Right lobe of liver (tissue), 6 donors: ENCODE measurements around the gene PPFIA4. TPM values are rescaled to one million over a fixed set of nuclear protein-coding genes. Genes with fewer than 3 reads are reported as not detected.

Experiments
- ATAC-seq, 4 donors: fragments of 200-7000 bp; cut with Tn5 transposase; one replicate each; pipeline ENCODE4 v1.9.1; 2020; ENCODE audit warnings: mild to moderate bottlenecking in 4 of 4, moderate library complexity in 4 of 4
- DNase-seq, 3 donors: peaks; one replicate each; pipeline ENCODE4 v3.0.0-alpha.2; 2020
- H3K27ac ChIP-seq, 3 donors: fragments of 200-600 bp; one replicate each; pipeline ENCODE4 v1.8.0; 2022
- H3K27me3 ChIP-seq, 2 donors: fragments of 200-600 bp; one replicate each; pipeline ENCODE4 v1.8.0; 2022
- H3K36me3 ChIP-seq, 4 donors: fragments of 200-600 bp; sonication (generic) in 1 of 4; one replicate each; pipeline versions ENCODE4 v1.5.1 to v1.8.0; 2017 to 2022; ENCODE audit warnings: control low read depth in 1 of 4
- H3K4me1 ChIP-seq, 4 donors: fragments of 200-600 bp; sonication (generic) in 1 of 4; one replicate each; pipeline versions ENCODE4 v1.5.1 to v1.8.0; 2017 to 2022; ENCODE audit warnings: control low read depth in 1 of 4
- H3K4me3 ChIP-seq, 3 donors: fragments of 200-600 bp; one replicate each; pipeline ENCODE4 v1.8.0; 2022
- H3K9me3 ChIP-seq, 4 donors: fragments of 200-600 bp; sonication (generic) in 1 of 4; one replicate each; pipeline versions ENCODE4 v1.5.1 to v1.8.0; 2017 to 2022; ENCODE audit warnings: control low read depth in 1 of 4
- POLR2A ChIP-seq: fragments of 450-650 bp; IDR thresholded peaks from one replicate; pipeline ENCODE4 v1.6.1; 2017; ENCODE audit warnings: antibody characterized with exemption, mild to moderate bottlenecking
- WGBS: methylation state at CpG from one replicate; pipeline ENCODE4 v1.1.6; 2018; ENCODE audit warnings: low coverage, low lambda C conversion rate; ENCODE audit not compliant: insufficient coverage; ENCODE audit errors: missing lambda C conversion rate; 5-methylcytosine and 5-hydroxymethylcytosine counted together
- intact Hi-C, 2 donors: fragments of 100-400 bp; cut with DNase I; formaldehyde crosslinking; loops; one replicate each; pipeline versions ENCODE4 v1.11.2 to v1.14.1; 2022
- total RNA-seq, 6 experiments: library from RNA; depleted of rRNA in 2 of 6; stranded (reverse); fragments of >200 nt in 2 of 6; fragmentation: NEBNext Ultra II Directional in 3 of 6; extraction: Animal tissue kit (Norgen Biotek cat#: 25700) in 3 of 6; gene quantifications; one replicate each; pipeline versions ENCODE4 v1.1.0 to v1.2.4, GENCODE V29; 2016 to 2023
- TF ChIP-seq, protein P1 (sequence below), 4 donors: fragments of 200-600 bp in 3 of 4; fragments of 450-650 bp in 1 of 4; IDR thresholded peaks; one replicate each; pipeline versions ENCODE4 v1.5.1 to v1.8.0; 2016 to 2022; ENCODE audit warnings: antibody characterized with exemption in 4 of 4, mild to moderate bottlenecking in 2 of 4
- donor health status: DM: no; HTN: yes; CAD: no.
- donor health status: DM: no; HTN: no; CAD: no.
- donor health status: DM: no; HTN: no; CAD: no.
- donor health status: DM: no; HTN: yes; CAD: no.
- donor health status: DM: no; HTN: yes; CAD: no.

Gene PPFIA4
- total RNA-seq, 6 experiments from 2014 or later = 0.18 to 5.5 (median 0.49) TPM; not detected in 1

DNA sequence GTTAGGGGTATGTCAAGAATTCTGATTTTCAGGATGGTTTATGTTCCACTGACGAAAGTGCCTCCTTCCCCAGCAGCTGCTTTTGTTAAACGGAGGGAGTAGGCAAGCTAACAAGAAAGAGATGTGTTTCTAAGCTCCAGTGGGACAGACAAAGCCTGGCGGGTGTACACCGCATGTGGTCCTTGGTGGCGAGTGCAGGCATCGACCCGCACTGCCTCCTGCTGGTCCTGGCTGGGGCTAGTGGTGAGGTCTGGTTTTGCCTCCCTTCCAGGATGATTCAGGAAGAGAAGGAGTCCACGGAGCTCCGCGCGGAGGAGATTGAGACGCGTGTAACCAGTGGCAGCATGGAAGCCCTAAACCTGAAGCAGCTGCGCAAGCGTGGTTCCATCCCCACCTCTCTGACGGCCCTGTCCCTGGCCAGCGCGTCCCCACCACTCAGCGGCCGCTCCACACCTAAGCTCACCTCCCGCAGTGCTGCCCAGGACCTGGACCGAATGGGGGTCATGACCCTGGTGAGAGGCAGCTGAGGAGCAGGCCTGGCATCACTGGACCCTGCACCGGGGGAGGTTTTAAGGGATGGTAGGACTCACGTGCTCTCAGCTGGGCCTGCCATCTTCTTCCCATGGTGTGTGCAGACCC, 29.0 kb downstream of the PPFIA4 start:
- no peaks in the 10 kb centered on the region for H3K9me3 ChIP-seq
- DNase-seq = peak in 1 of 3 donors; percentile 45
- H3K36me3 ChIP-seq = no peaks in the 10 kb centered on the region
- no peak for ATAC-seq
- no peak overlapping the region for H3K4me3 ChIP-seq
- WGBS = 83% methylated on average over 12 of the region's 24 CpGs
- TF ChIP-seq, protein P1, sequence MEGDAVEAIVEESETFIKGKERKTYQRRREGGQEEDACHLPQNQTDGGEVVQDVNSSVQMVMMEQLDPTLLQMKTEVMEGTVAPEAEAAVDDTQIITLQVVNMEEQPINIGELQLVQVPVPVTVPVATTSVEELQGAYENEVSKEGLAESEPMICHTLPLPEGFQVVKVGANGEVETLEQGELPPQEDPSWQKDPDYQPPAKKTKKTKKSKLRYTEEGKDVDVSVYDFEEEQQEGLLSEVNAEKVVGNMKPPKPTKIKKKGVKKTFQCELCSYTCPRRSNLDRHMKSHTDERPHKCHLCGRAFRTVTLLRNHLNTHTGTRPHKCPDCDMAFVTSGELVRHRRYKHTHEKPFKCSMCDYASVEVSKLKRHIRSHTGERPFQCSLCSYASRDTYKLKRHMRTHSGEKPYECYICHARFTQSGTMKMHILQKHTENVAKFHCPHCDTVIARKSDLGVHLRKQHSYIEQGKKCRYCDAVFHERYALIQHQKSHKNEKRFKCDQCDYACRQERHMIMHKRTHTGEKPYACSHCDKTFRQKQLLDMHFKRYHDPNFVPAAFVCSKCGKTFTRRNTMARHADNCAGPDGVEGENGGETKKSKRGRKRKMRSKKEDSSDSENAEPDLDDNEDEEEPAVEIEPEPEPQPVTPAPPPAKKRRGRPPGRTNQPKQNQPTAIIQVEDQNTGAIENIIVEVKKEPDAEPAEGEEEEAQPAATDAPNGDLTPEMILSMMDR (IDR thresholded peaks at IDR 0.05) = no peak
- no peak for TF ChIP-seq POLR2A
- intact Hi-C loops = no loop called here
- H3K27me3 ChIP-seq = no peaks in the 10 kb centered on the region
- H3K4me1 ChIP-seq = no peaks in the 10 kb centered on the region
- no peak overlapping the region for H3K27ac ChIP-seq

DNA sequence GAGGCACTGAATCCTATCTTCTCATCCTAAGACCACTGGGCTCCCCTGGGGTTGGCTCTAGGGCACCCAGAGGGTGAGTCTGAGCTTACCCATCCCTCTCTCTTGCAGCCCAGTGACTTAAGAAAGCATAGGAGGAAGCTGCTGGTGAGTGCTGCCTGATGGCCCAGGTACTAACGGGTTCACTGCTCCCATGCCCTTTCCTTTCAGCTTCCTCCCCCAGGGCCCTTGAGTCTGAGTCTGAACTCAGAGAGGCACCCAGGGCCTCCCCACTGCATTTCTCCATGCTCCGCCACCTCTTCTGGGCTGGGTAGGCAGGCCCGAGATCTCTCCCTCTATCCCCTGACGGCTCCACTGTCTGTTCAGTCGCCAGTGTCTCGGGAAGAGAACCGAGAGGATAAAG, 29.7 kb downstream of the PPFIA4 start:
- Histone ChIP-seq H3K27me3 (no peaks in the 10 kb centered on the region), H3K9me3 (no peaks in the 10 kb centered on the region), H3K27ac (no peak overlapping the region), H3K36me3 (no peaks in the 10 kb centered on the region), H3K4me1 (no peaks in the 10 kb centered on the region), H3K4me3 (no peak overlapping the region)
- whole genome bisulfite sequencing = 88% methylated on average over 7 of the region's 7 CpGs
- no peak for TF ChIP-seq POLR2A
- TF ChIP-seq, protein P1 (IDR thresholded peaks at IDR 0.05) = no peak
- ATAC-seq = no peak
- peak in 1 of 3 donors; percentile 5 for DNase-seq
- intact Hi-C loops = no loop called here

DNA sequence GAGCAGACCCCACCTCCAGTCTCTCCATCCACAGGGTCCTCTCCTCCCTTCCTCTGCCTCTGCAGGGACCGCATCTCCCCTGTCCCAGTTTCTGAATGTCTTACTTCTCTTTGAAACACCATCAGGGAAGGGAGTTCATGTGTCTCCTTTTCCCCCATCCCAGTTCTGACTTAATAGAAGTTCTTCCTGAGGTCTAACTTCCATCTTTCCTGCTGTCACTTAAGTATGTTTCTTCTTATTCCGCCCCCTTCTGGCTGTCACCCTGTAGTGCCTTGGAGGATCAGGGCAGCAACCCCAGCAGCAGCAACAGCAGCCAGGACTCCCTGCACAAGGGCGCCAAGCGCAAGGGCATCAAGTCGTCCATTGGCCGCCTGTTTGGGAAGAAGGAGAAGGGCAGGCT, 30.2 kb downstream of the PPFIA4 start:
- TF ChIP-seq, protein P1 (IDR thresholded peaks at IDR 0.05) = no peak
- TF ChIP-seq POLR2A = no peak
- ATAC-seq (no peak), DNase-seq (no peak)
- intact Hi-C loops = no loop called here
- no peak overlapping the region for H3K27ac ChIP-seq
- H3K4me3 ChIP-seq = no peak overlapping the region
- H3K36me3 ChIP-seq = no peaks in the 10 kb centered on the region
- H3K4me1 ChIP-seq = no peaks in the 10 kb centered on the region
- no peaks in the 10 kb centered on the region for H3K9me3 ChIP-seq
- 50% methylated on average over 1 of the region's 6 CpGs for WGBS
- no peaks in the 10 kb centered on the region for H3K27me3 ChIP-seq

DNA sequence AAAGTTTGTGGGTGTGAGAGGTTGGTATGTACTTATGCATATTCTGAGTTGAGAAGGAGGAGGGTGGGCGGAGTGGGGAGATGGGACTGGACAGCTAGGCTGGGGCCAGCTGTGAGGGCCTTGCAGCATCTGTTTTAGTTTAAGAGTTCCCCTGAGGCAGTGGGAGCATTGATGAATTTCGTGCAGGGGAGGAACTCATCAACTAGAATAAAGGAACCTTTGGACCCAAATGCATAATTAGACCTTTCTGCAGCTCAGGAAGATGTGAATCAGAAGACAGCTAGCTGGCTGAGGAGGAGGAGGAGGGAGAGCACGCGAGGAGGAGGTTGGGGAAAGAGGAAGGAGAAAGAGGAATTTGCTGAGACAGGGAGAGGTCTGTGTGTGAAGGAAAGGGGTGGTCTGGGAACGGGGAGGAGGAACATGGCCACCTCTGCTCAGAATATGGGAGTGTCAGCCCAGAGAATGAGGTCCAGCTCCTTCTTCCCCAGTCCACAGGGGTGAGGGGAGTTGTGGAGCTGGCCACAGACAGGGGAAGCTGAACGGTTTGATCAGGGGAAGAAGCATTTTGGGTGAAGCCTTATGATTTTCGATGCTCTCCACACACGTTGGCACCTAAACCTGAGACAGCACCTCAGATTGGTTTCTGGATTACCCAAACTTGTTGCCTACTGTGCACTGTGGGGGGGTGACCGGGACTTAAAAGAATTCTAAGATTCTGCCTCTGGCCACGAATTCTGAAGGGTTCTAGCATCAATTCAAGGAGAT, 31.8 kb downstream of the PPFIA4 start:
- H3K27ac ChIP-seq = no peak overlapping the region
- no peaks in the 10 kb centered on the region for H3K27me3 ChIP-seq
- no peaks in the 10 kb centered on the region for H3K4me1 ChIP-seq
- 21% methylated on average over 7 of the region's 10 CpGs for WGBS
- TF ChIP-seq POLR2A = no peak
- TF ChIP-seq, protein P1 (IDR thresholded peaks at IDR 0.05) = no peak
- ATAC-seq (peak in 2 of 4 donors; percentile 34 to 53), DNase-seq (no peak)
- H3K9me3 ChIP-seq = no peaks in the 10 kb centered on the region
- no peaks in the 10 kb centered on the region for H3K36me3 ChIP-seq
- intact Hi-C loops = no loop called here
- H3K4me3 ChIP-seq = no peak overlapping the region
